ENCODE data around the gene DLX6. TPM values are rescaled to one million over a fixed set of nuclear protein-coding genes. Genes with fewer than 3 reads are reported as not detected.

The DLX6 gene
- total RNA-seq, 4 donors from 2014 or later, result not detected

DNA sequence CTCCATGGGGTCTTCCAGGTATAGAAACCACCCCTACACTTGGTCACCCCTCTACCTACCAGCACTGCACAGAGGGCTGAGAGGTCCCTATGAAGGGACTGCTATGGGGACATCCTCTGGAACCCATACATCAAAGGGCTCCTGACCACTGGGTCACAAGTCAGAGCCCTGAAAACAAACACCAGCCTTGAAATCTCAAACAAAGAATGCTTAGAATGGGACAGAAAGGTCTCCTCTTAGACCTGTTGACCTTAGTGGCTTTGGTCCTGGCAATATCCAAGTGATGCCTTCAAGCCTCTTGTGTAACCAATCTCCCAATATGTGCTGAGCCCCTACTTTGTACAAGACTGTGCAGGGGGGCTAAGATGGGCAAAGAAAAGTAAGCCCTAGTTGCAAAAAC lies 34.6 kb upstream of the DLX6 start:
- no peak for TF ChIP-seq POLR2A (IDR thresholded peaks at IDR 0.05)
- TF ChIP-seq, protein P1, sequence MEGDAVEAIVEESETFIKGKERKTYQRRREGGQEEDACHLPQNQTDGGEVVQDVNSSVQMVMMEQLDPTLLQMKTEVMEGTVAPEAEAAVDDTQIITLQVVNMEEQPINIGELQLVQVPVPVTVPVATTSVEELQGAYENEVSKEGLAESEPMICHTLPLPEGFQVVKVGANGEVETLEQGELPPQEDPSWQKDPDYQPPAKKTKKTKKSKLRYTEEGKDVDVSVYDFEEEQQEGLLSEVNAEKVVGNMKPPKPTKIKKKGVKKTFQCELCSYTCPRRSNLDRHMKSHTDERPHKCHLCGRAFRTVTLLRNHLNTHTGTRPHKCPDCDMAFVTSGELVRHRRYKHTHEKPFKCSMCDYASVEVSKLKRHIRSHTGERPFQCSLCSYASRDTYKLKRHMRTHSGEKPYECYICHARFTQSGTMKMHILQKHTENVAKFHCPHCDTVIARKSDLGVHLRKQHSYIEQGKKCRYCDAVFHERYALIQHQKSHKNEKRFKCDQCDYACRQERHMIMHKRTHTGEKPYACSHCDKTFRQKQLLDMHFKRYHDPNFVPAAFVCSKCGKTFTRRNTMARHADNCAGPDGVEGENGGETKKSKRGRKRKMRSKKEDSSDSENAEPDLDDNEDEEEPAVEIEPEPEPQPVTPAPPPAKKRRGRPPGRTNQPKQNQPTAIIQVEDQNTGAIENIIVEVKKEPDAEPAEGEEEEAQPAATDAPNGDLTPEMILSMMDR (IDR thresholded peaks at IDR 0.05), result no peak
- TF ChIP-seq EP300 (IDR thresholded peaks at IDR 0.05; ENCODE audit: low read depth), result no peak
- no peak for TF ChIP-seq POLR2AphosphoS5 (IDR thresholded peaks at IDR 0.05)
- Histone ChIP-seq H3K4me3 (no peak overlapping the region), H3K4me1 (no peaks in the 10 kb centered on the region), H3K27me3 (no peaks in the 10 kb centered on the region), H3K27ac (no peak overlapping the region), H3K9me3 (no peaks in the 10 kb centered on the region), H3K36me3 (no peaks in the 10 kb centered on the region)
- intact Hi-C loops (cut with DNase I; ENCODE audit: low total_unique reads) (no loop called here), in situ Hi-C loops (cut with MboI; ENCODE audit: low pct_ligation_motif_present in 1 of 4, low pct_unique_long_range_greater_than_20kb in 1 of 4, low sequenced_read_pairs in 3 of 4) (no loop called here)
- DNase-seq, result no peak

- 58 to 72% methylated on average over 2 of the region's 2 CpGs for WGBS, 2 donors (ENCODE audit: low coverage in 1 of 2)
- no peaks in the 10 kb centered on the region for H3K9me3 ChIP-seq
- TF ChIP-seq, protein P1 (IDR thresholded peaks at IDR 0.05), result no peak
- TF ChIP-seq POLR2AphosphoS5 (IDR thresholded peaks at IDR 0.05) (no peak), EP300 (IDR thresholded peaks at IDR 0.05; ENCODE audit: low read depth) (no peak), POLR2A (IDR thresholded peaks at IDR 0.05) (no peak)
- no peaks in the 10 kb centered on the region for H3K27me3 ChIP-seq
- H3K27ac ChIP-seq, result no peak overlapping the region
- in situ Hi-C loops (cut with MboI; ENCODE audit: low pct_ligation_motif_present in 1 of 4, low pct_unique_long_range_greater_than_20kb in 1 of 4, low sequenced_read_pairs in 3 of 4), result no loop called here
- H3K4me3 ChIP-seq, result no peak overlapping the region
- intact Hi-C loops (cut with DNase I; ENCODE audit: low total_unique reads), result no loop called here
- no peak for DNase-seq
- no peaks in the 10 kb centered on the region for H3K4me1 ChIP-seq
- H3K36me3 ChIP-seq, result no peaks in the 10 kb centered on the region
These were observed 31.4 kb upstream of the DLX6 start for GRCh38 chr7:96973986-96974385.

GRCh38 chr7:96976106-96976505 lies 29.2 kb upstream of the DLX6 start:
- Histone ChIP-seq H3K27ac (no peak overlapping the region), H3K36me3 (no peaks in the 10 kb centered on the region), H3K9me3 (no peaks in the 10 kb centered on the region), H3K4me3 (no peak overlapping the region), H3K4me1 (no peaks in the 10 kb centered on the region), H3K27me3 (no peaks in the 10 kb centered on the region)
- TF ChIP-seq, protein P1 (IDR thresholded peaks at IDR 0.05), result no peak
- TF ChIP-seq POLR2AphosphoS5 (IDR thresholded peaks at IDR 0.05), result no peak
- TF ChIP-seq EP300 (IDR thresholded peaks at IDR 0.05; ENCODE audit: low read depth), result no peak
- no peak for TF ChIP-seq POLR2A (IDR thresholded peaks at IDR 0.05)
- no peak for DNase-seq
- in situ Hi-C loops (cut with MboI; ENCODE audit: low pct_ligation_motif_present in 1 of 4, low pct_unique_long_range_greater_than_20kb in 1 of 4, low sequenced_read_pairs in 3 of 4) (no loop called here), intact Hi-C loops (cut with DNase I; ENCODE audit: low total_unique reads) (no loop called here)
- 40 to 63% methylated on average over 2 of the region's 2 CpGs for WGBS, 2 donors (ENCODE audit: low coverage in 1 of 2)

DNA sequence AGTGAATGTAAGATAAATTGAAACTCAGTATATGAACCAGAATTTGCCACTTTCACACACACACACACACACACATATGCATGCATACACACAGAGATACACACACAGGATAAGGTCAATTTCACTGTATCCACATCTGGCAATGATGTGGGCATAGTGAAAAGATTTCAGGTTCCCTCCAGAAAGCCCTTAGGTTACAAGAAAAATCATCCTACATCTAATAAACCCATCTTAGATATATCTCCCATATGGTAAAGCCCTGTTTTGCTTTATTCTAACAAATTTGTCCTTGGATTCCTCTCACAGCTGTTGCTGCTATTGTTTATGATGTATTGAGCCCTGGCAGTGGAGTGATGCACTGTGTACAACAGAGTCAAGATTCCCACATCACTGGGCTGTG lies 27.9 kb upstream of the DLX6 start:
- no peaks in the 10 kb centered on the region for H3K36me3 ChIP-seq
- H3K27me3 ChIP-seq, result no peaks in the 10 kb centered on the region
- TF ChIP-seq, protein P1 (IDR thresholded peaks at IDR 0.05), result no peak
- TF ChIP-seq POLR2AphosphoS5 (IDR thresholded peaks at IDR 0.05) (no peak), POLR2A (IDR thresholded peaks at IDR 0.05) (no peak), EP300 (IDR thresholded peaks at IDR 0.05; ENCODE audit: low read depth) (no peak)
- no peak for DNase-seq
- no peaks in the 10 kb centered on the region for H3K9me3 ChIP-seq
- in situ Hi-C loops (cut with MboI; ENCODE audit: low pct_ligation_motif_present in 1 of 4, low pct_unique_long_range_greater_than_20kb in 1 of 4, low sequenced_read_pairs in 3 of 4), result no loop called here
- no peak overlapping the region for H3K4me3 ChIP-seq
- intact Hi-C loops (cut with DNase I; ENCODE audit: low total_unique reads), result no loop called here
- no peak overlapping the region for H3K27ac ChIP-seq
- H3K4me1 ChIP-seq, result no peaks in the 10 kb centered on the region

Data from transverse colon (tissue), 4 donors.